A549 treated with AZD2906 at 1 μM for 4 hours (cell line): Measurements from ENCODE around the gene KIF4B. TPM values are rescaled to one million over a fixed set of nuclear protein-coding genes. Genes with fewer than 3 reads are reported as not detected.

ENCODE experiments used
- total RNA-seq: library from RNA; stranded (reverse); fragments of 200-300 nt; extraction: Qiagen RNA extraction; gene quantifications from 5 replicates; pipeline ENCODE4 v1.2.3, GENCODE V29; 2022

Gene KIF4B, protein sequence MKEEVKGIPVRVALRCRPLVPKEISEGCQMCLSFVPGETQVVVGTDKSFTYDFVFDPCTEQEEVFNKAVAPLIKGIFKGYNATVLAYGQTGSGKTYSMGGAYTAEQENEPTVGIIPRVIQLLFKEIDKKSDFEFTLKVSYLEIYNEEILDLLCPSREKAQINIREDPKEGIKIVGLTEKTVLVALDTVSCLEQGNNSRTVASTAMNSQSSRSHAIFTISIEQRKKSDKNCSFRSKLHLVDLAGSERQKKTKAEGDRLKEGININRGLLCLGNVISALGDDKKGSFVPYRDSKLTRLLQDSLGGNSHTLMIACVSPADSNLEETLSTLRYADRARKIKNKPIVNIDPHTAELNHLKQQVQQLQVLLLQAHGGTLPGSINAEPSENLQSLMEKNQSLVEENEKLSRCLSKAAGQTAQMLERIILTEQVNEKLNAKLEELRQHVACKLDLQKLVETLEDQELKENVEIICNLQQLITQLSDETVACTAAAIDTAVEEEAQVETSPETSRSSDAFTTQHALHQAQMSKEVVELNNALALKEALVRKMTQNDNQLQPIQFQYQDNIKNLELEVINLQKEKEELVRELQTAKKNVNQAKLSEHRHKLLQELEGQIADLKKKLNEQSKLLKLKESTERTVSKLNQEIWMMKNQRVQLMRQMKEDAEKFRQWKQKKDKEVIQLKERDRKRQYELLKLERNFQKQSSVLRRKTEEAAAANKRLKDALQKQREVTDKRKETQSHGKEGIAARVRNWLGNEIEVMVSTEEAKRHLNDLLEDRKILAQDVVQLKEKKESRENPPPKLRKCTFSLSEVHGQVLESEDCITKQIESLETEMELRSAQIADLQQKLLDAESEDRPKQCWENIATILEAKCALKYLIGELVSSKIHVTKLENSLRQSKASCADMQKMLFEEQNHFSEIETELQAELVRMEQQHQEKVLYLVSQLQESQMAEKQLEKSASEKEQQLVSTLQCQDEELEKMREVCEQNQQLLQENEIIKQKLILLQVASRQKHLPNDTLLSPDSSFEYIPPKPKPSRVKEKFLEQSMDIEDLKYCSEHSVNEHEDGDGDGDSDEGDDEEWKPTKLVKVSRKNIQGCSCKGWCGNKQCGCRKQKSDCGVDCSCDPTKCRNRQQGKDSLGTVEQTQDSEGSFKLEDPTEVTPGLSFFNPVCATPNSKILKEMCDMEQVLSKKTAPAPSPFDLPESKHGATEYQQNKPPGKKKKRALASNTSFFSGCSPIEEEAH
- total RNA-seq = 0.01 to 0.06 TPM (median 0.03 TPM) in 4 of 5 replicates, not detected in the other

GRCh38 chr5:155013526-155013925 lies at the start of gene KIF4B:
KIF4B (plus strand) TSS chr5:155013755; CDS start chr5:155013860, 105 bp downstream.

Other genes with a start within 250 kb of the KIF4B start
- gene FAXDC2, start 163.2 kb upstream of the KIF4B start, total RNA-seq = 0.29 to 0.37 TPM (median 0.35 TPM) in 5 replicates
- 29.6 to 38.6 TPM (median 34.4 TPM) in 5 replicates for gene CNOT8, start 155.1 kb upstream of the KIF4B start, total RNA-seq
- 19.0 to 24.9 TPM (median 20.2 TPM) in 5 replicates for gene GEMIN5, start 75.5 kb upstream of the KIF4B start, total RNA-seq
- gene MRPL22, start 72.7 kb upstream of the KIF4B start, total RNA-seq = 41.3 to 58.6 TPM (median 57.3 TPM) in 5 replicates